Amygdala (tissue), 56 donors: ENCODE measurements around the gene ARNT2.
"Not testable (repeated sequence)": the region's sequence is repeated elsewhere in the genome, so short reads cannot be mapped to it uniquely, and the experiment has no call there.

Experiments used
- DNase-seq, 56 donors: peaks; one replicate each; lab custom pipeline; 2025; lab: John Stamatoyannopoulos, UW

The ARNT2 gene

DNA sequence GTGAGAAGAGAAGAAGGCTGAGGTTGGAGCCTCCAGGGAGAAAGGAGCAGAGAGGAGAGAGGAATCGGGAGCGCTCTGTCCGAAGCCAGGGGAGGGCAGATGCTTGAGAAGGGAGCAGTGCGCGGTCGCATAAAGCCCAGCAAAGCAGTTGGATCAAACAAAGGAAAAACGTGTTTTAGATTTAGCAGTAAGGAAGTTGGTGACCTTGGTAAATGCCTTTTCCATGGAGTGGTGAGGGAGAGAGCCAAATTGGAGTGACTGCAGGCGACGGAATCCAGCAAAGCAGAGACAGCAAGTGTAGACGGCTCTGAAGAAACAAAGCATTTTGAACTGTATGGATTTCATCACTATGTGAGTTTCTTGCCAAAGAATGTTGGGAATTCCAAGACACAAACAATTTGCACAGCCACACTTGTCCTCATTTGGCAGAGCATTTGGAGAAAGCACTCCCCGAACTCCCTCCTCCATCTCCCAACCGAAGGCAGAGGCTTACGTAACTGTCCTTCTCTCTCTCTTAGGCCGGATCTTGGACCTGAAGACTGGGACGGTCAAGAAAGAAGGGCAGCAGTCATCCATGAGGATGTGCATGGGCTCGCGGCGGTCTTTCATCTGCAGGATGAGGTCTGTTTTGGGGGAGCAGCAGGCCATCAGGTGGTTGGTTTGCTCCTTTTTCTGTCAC, 103.6 kb downstream of the ARNT2 start:
- DNase-seq, result no peak

DNA sequence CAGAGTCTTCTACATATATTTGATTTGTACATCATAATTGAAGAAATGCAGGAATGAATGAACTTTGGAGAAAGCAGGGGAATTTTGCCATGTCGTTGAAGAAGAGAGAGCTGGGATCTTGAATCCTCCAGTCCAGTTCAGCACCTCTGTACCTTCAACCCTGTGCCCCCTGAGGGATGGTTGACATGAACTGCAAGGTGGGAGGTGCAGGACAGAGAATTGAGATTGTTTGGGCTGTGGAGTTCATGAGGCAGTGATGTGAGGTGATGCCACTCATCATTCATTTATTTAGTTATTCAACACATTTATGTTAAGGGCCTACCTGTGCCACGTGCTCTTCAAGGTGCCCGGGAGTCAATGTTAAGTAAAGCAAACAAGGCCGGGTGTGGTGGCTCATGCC, 104.6 kb downstream of the ARNT2 start:
- DNase-seq, result no peak

DNA sequence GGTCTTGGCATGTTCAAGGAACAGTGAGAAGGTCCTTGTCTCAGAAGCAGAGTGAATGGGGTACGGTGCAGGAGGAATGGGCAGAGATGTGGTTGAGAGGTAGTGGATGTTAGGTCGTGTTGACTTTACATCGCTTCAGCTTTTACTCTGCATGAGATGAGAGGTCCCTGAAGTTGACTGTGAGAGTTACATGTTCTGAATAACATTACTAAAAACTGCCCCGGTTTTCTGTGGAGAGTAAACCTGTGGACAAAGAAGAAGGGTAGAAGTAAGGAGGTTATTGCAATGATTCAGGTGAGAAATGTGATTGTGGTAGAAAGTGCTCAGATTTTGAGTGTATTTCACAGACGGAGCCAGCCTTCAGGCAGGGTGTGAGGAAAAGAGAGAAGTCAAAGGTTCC, 105.6 kb downstream of the ARNT2 start:
- no peak for DNase-seq

DNA sequence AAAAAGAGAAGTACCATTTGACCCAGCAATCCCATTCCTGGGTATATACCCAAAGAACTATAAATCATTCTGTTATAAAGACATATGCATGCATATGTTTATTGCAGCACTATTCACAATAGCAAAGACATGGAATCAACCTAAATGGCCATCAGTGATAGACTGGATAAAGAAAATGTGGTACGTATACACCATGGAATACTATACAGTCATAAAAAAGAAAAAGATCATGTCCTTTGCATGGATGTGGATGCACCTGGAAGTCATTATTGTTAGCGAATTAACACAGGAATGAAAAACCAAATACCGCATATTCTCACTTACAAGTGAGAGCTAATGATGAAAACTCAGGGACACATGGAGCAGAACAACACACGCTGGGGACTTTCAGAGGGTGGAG, 106.8 kb downstream of the ARNT2 start:
- DNase-seq, result not testable (repeated sequence)

DNA sequence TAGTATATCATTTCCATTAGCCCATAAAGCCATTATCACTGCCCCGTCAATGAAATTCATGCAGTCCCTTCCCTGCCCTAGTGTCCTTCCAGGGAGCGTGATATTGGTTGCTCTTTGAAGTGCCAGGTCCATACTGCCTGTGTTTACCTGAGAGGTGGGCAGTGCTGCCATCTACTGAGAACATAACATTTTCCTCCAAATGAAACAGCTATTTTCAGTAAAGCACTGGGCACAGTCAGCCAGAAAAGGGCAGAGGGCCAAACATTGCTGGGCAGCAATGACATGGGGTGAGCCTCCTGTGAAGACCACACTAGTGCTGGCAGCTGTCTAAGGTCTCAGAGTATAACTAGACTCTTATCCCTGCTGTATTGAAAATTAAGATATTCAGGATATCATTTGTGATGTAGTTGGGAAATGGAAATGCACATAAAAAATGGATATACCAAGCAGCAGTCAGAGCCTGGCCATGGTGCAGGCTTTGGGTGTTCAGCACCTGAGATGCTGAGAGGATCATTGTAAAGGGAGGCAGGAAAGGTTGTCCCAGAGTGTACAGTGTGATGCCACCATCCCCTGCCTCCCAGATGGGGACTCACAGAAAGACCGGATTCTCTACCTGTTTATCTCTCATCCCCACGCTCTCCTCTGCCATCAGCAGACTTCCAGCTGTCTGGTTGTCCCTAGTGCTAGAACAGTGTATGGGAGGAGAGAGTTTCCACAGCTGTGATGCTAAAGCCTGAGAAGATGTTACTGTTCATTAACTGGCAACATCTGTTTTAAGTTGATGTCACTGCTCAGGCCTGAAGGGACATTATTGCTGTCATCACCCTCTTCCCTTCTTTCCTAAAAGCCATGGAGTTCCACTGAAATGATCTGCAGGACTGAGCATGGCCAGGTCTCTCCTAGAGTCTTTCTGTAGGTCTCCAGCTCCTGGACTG, 108.8 kb downstream of the ARNT2 start:
- peak in 1 of 56 donors; percentile 18 for DNase-seq

DNA sequence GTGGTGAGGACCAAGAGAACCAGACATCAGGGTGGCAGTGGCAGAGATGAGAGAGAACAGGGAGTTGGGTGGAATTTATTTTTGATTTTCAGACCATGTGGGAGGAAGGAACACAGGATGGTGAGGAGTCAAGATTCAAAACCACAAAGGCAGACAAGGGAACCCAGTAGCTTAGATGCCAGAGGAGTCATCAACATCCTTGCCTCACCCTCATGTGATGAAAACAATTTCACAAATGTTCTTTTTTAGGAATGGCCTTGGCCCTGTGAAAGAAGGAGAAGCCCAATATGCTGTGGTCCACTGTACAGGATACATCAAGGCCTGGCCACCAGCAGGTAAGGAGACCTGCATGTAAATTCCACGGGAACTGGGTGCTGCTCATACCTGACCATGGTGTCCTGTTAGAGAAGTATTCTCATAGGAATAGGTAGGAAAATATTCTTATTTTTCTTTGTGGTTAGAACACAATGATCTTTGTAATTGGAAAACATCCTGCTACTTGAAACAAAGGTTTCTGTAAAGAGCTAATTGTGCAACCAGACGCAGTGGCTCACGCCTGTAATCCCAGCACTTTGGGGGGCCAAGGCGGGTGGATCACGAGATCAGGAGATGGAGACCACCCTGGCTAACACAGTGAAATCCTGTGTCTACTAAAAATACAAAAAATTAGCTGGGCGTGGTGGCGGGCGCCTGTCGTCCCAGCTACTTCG, 110.0 kb downstream of the ARNT2 start:
- DNase-seq, result no peak

DNA sequence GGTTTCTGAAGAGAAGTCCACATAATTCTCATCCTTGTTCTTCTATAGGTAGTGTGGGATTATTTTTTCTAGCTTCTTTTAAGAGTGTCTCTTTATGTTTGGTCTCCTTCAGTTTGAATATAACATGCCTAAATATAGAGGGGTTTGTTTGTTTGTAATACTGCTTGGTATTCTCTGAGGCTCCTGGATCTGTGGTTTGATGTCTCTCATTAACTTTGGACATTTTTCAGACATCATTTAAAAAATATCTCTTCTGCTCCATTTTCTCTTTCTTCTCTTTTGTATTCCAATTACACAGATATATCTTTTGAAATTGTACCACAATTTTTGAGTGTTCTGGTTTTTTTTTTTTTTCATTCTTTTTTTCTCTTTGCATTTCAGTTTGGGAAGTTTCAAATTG, 113.1 kb downstream of the ARNT2 start:
- DNase-seq, result no peak

DNA sequence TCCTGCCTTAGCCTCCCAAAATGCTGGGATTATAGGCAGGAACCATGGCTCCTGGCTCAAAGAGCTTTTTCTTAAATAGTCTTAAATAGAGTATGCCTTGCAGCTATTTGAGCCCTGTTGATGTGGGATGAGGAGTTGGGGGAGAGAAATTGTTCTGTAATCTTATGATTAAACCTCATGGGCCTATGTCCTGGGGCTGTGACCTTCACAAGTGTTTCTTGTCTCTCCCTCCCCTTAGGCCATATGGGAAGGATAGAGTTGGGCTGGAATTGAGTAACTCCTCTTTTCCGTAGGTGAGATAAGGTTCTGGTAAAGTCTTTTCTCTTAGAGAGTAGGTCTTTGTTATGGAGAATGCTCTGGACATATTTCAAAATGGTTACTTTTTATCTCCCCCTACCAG, 114.3 kb downstream of the ARNT2 start:
- no peak for DNase-seq

DNA sequence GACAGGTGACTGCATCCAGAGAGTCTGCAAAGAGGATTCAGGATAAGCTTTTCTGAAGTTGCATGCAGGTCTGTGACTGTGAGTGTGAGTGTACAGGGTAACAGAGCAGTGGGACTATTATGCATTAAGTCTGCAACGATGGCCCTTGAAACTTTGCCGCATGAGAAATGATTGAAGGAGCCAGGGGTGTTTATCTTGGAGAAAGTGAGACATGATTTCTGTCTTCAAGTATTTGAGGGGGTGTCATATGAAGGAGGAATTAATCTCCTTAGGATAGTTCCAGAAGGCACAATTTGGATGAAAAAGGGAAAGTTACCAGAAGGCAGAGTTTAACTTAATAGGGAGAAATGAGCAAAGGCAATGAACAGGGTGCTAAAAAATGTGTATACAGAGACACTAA, 119.6 kb downstream of the ARNT2 start:
- no peak for DNase-seq

DNA sequence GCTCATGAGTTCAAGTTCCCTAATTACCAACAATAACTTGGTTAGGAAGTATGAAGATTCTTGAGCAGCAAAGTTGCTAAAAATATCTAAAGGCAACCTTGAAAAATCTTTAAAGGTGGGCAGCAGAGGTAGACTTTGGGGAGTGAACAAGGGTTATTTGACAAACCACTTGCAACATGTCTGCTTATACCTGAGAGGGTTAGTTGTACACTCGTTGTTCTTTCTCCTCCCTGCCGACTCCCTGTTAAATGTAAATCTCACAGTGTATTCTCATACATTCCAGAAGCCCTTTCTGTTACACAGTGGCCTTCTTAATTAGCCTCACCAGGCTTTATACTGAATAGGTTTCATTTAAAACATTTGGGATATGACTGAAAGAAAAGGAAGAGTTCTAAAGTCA, 121.7 kb downstream of the ARNT2 start:
- DNase-seq, result no peak

DNA sequence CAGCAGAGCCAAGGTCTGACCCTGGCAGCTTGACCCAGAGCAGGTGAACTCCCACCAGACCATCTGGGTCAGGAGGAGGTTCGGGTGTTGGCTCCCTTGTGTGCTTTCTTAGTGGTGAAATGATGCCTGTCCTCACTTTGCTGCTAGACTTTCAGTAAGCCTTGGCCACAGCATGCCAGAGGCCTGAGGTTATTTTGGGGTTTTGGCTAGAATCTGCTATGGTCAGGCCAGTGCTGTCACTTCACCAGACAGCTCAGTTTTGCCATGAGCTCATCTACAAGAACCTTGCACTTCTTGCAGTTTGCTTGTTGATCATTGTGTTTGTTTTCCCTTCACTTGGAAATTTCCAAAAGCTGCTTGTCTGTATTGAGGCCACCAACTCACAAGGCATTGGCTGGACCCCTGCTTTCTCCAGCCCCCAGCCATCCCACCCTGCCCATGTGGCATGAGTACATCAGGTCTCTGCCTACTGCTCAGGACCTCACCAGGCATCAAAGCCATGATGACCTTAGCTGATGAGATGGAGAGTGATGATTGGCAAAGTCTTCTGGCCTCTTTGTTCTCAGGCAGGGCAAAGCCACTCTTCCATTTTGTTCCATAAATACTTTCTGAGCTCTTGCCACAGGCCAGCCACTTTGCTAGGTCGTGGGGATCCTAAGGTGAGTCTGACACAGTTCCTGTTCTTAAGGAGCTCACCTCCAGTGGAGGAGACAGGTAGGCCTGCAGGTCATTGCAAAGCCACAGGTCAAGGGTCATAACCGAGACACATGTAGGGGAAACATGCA, 122.6 kb downstream of the ARNT2 start:
- no peak for DNase-seq

DNA sequence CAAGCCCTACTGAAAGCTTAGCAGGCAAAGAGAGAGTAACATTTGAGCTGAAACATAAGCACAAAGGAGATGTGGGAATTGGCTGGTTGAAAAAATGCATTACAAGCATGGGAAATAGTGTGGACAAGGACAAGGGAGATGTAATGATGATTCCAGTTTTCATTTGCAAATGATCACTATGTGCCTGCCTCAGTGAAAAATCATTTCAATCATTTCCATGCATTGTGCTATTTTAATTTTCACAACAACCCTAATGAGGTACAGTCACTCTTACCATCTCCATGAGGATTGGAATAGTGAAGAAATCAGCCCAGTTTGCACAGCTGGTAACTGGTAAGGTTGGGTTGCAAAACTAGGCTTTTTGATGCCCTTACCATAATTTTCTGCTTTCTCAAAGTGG, 123.2 kb downstream of the ARNT2 start:
- no peak for DNase-seq

DNA sequence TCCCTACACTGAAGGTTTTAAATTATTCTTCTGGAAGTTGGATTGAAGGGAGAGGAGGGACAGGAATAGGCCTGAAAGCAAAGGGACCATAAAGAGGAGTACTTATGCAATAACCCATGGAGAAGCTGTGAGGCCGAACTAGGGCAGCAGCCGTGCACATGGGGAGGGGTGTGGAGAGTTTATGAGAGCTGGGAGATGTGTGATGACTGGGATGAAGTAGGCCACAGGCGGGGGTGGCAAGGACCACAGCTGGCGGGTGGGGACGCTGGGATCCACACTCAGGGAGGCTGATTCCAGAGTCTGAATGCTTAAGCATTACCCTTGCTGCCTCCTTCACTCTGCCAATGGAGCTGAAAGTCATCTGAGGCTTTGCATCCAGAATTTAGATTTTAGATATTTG, 123.8 kb downstream of the ARNT2 start:
- DNase-seq, result no peak

DNA sequence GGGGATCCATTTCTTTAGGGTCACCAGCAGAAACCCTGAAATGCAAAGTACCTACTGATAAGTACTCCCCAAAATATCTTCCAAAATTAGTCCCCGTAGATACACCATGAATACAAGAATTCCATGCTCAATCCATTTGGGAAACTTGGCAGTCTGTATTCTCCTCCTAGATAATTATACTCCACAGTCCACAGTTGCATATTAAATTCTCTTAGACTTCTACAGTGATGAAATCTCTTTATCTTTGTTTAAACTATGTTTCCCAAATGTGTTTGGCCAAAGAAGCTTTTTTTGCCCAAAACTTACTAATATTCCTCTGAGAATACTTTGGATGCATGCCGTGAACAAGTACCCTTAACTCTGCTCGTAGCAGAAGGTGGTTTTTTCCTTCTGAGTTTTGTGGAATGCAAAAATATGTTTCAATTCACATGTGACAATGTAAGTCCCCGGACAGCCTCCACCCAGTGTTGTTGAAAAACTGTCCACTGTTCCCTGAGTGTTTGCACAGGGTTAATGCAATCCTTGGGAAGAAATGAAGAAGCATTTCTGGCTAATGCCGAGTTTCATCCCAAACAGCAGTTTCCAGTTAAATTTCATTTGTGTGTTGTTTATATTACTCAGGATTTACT, 126.7 kb downstream of the ARNT2 start:
- DNase-seq, result no peak

DNA sequence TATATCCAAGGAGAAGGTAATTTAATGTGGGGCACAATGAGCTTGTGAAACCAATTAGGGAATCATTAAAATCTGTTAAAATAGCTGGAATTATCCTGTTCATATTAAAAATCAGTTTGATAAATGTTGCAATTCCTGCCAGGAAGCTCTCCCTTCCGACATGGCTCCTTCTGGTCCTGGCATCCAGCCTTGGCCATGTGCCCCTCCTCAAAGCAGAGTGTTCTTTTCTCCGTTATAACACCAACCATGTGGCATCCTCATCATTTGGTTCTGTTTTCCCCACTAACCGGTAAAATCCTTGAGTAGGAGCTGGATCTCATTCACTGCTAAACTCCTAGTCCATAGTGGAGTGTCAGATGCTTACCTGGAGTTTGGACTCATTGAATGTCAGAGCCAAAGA, 127.2 kb downstream of the ARNT2 start:
- no peak for DNase-seq

DNA sequence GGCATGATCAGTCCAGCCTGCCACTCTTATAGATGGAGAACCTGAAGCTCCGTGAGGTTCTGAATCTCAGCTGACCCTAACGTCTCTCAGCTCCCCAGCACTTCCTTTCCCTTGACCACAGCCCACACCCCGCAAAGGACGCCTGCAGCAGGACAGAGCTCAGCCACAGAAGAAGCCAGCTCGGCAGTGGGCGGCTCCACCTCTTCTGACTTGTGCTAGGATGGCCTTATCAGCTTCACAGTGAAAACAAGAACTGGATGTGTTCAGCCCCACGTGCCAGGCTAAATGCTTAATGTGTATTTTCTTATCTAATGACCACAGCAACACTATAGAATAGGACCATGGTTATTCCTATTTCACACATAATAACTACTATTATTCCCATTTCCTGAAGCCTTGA, 127.6 kb downstream of the ARNT2 start:
- DNase-seq, result no peak

DNA sequence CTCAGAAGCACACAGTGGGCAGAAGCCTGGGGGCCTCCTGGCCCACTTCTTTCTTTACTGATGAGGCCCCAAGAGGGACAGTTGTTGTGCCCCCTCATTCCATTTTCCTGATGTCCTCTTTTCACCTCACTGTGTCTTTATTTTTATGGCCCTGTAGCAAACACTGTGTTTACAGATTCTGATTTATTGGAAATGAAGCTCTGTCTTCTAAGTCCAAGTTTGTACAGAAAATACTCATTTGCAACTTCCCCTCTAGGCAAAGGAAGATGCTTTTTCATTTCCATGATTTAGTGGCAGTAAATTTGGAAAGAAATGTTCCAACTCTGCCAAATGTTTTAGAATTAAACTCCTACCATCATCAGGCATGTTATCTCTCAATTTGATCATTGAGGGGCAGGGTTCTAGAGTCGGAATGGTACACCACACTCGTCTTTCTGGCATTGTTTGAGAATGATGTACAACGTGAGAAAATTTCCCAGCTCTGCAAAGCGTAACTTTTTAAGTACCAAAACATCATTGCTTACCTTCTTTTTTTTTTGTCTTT, 129.7 kb downstream of the ARNT2 start:
- no peak for DNase-seq

DNA sequence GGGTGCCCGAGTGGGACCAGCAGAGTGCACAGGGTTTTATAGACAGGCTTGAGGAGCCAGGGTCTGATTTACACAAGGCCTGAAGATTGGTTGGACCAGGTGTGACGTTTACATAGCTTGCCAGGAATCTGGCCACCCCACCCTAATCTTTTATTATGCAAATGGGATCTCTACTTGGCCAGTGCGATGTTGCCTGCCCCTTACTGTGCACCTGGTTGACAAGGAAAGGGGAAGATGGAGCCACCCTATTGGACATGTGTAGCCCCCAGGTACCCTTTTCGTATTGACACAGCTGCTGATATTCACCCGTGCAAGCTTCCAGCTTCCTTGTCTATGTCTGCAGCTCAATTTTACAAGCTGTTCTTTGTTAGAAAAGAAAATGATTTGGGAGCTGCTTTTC, 132.0 kb downstream of the ARNT2 start:
- no peak for DNase-seq

DNA sequence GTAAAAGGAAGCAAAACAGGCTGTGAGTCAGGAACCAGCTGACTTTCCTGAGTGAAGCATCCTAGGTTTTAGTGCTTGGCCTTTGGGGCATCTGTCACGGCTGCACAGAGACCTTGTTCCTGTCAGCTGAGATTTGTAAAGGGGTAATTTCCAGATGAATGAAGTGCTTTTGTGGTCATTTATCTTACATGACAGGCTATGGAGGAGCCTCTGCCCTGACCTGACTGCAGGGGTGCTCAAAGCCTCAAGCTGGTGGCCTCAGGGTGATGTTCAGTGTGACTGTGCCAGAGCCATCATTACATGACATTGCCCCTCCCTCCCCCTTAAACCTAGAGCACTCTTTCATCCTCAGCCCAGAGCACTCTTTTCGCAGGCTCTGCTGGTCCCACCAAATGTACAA, 132.5 kb downstream of the ARNT2 start:
- no peak for DNase-seq

DNA sequence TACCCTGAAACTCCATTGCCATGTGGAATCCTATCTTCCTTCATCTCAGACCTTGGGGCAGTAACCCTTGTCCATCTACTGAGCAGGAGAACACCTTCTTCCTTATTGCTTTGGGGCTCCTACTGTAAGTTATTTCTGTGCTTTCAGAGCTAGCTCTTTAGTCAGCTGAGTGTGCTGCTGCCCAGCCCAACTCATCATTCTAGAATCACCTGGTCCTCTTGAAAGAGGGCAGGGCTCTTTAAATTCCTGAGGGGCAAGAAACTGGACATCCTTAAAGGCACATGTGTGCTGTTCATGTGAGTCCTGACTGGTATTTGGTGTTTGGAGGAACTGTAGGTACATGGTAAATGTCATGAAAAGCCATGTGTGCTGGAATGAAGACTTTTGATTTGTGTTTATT, 140.9 kb downstream of the ARNT2 start:
- DNase-seq, result no peak
